ENCODE measurements around the gene FBXO47. TPM values are rescaled to one million over a fixed set of nuclear protein-coding genes. Genes with fewer than 3 reads are reported as not detected.

FBXO47 gene
- total and polyA plus RNA-seq, 2 of the 4 experiments (the other 2 are of a cell fraction), result under 0.01 TPM; not detected in 1

DNA sequence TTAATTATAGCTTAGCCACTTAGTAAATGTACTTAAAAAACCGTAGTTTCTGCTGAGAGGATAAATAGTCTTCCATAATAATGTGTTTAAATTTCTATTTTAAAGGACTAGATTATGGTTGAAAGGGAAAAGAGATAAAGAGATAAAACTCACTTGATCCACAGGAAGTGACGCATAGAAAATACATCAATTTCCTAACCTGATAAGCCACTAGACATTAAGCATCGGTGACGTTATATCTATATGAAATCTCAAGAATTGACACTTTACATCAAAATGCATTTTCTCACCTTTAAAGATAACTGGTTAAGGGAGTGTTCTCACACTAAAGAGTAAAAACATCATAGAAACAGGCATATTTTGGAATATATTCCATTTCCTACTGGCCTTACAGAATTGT lies 5.8 kb downstream of the FBXO47 start:
- Histone ChIP-seq H2BK120ac (ENCODE audit: low read depth, low read length) (peak overlapping the region; percentile 75; the same call in 1 of the 2 replicates), H3K56ac (ENCODE audit: extremely low read depth, insufficient read depth, low read length) (no peak overlapping the region), H3K9ac (ENCODE audit: low read depth, low read length) (no peak overlapping the region), H2AK9ac (replicated peaks; ENCODE audit: low read depth, low read length, poor library complexity) (no peak overlapping the region), H3K4me3 (ENCODE audit: insufficient read depth, low read depth, low read length) (no peak overlapping the region), H2BK5ac (ENCODE audit: low read depth, low read length, poor library complexity, severe bottlenecking) (no peak overlapping the region), H3K79me1 (ENCODE audit: low read depth in 1 of 2, low read length in 2 of 2) (0 out of 4 replicates have a peak, but pooled peaks cover 0 to 2% of the 10 kb centered on the region in 2 experiments), H3K36me3 (ENCODE audit: control insufficient read depth, insufficient read depth, low read length) (no peaks in the 10 kb centered on the region), H3K9me3 (ENCODE audit: control insufficient read depth, insufficient read depth, low read length) (no peaks in the 10 kb centered on the region), H3K4ac (ENCODE audit: low read depth, low read length) (no peak overlapping the region), H2BK20ac (ENCODE audit: low read depth, low read length) (no peak overlapping the region), H4K8ac (ENCODE audit: low read depth in 2 of 2, low read length in 2 of 2) (peak overlapping the region in 1 of 2 experiments; percentile 43; a peak in 1 of 4 replicates), H3K18ac (ENCODE audit: low read depth, low read length) (no peak overlapping the region), H4K91ac (ENCODE audit: insufficient read depth, low read depth, low read length) (no peak overlapping the region), H2AFZ (replicated peaks; ENCODE audit: low read length, poor library complexity) (no peak overlapping the region), H3K27me3 (ENCODE audit: control insufficient read depth, insufficient read depth, low read length) (no peaks in the 10 kb centered on the region), H3K4me2 (ENCODE audit: low read depth, low read length) (no peak overlapping the region), H4K5ac (ENCODE audit: low read depth, low read length) (no peak overlapping the region), H3K4me1 (ENCODE audit: control insufficient read depth, insufficient read depth, low read length) (peaks cover 8% of the 10 kb centered on the region), H2AK5ac (ENCODE audit: low read depth, low read length) (no peak overlapping the region), H2BK15ac (ENCODE audit: low read depth, low read length) (no peak overlapping the region), H4K20me1 (ENCODE audit: insufficient read depth, low read length) (no peaks in the 10 kb centered on the region), H3K23ac (ENCODE audit: low read depth, low read length) (no peak overlapping the region; the same call in 1 of the 2 replicates), H3K9me1 (ENCODE audit: insufficient read depth, low read length) (peaks cover 3% of the 10 kb centered on the region; the same call in 1 of the 2 replicates), H3K27ac (ENCODE audit: insufficient read depth, low read length) (no peak overlapping the region), H3K14ac (replicated peaks; ENCODE audit: low read depth, low read length) (no peak overlapping the region)
- WGBS, 2 experiments (ENCODE audit: extremely low coverage in 2 of 2, insufficient read length in 1 of 2), result no CpG with 5 or more reads among the region's 4 CpGs
- in situ Hi-C loops (cut with MboI; ENCODE audit: low sequenced_read_pairs) (no loop called here), dilution Hi-C loops (cut with HindIII; ENCODE audit: low sequenced_read_pairs, unreplicated experiment) (no loop called here), intact Hi-C loops (cut with micrococcal nuclease) (no loop called here)
- ChIA-PET CTCF (no interaction called here), POLR2A (ENCODE audit: unreplicated experiment) (no interaction called here)
- no peak for TF ChIP-seq NFE2L2 (IDR thresholded peaks at IDR 0.05; ENCODE audit: low read depth, low read length)
- no peak for TF ChIP-seq RFX5 (IDR thresholded peaks at IDR 0.05; ENCODE audit: low read depth, low read length)
- TF ChIP-seq BHLHE40 (IDR thresholded peaks at IDR 0.05; ENCODE audit: low read depth, low read length), result no peak
- TF ChIP-seq, protein P1, sequence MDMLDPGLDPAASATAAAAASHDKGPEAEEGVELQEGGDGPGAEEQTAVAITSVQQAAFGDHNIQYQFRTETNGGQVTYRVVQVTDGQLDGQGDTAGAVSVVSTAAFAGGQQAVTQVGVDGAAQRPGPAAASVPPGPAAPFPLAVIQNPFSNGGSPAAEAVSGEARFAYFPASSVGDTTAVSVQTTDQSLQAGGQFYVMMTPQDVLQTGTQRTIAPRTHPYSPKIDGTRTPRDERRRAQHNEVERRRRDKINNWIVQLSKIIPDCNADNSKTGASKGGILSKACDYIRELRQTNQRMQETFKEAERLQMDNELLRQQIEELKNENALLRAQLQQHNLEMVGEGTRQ (IDR thresholded peaks at IDR 0.05; ENCODE audit: low read depth, low read length), result no peak
- TF ChIP-seq, protein P2, sequence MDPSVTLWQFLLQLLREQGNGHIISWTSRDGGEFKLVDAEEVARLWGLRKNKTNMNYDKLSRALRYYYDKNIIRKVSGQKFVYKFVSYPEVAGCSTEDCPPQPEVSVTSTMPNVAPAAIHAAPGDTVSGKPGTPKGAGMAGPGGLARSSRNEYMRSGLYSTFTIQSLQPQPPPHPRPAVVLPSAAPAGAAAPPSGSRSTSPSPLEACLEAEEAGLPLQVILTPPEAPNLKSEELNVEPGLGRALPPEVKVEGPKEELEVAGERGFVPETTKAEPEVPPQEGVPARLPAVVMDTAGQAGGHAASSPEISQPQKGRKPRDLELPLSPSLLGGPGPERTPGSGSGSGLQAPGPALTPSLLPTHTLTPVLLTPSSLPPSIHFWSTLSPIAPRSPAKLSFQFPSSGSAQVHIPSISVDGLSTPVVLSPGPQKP (IDR thresholded peaks at IDR 0.05; ENCODE audit: borderline replicate concordance, low read depth, low read length), result no peak
- TF ChIP-seq, protein P3, sequence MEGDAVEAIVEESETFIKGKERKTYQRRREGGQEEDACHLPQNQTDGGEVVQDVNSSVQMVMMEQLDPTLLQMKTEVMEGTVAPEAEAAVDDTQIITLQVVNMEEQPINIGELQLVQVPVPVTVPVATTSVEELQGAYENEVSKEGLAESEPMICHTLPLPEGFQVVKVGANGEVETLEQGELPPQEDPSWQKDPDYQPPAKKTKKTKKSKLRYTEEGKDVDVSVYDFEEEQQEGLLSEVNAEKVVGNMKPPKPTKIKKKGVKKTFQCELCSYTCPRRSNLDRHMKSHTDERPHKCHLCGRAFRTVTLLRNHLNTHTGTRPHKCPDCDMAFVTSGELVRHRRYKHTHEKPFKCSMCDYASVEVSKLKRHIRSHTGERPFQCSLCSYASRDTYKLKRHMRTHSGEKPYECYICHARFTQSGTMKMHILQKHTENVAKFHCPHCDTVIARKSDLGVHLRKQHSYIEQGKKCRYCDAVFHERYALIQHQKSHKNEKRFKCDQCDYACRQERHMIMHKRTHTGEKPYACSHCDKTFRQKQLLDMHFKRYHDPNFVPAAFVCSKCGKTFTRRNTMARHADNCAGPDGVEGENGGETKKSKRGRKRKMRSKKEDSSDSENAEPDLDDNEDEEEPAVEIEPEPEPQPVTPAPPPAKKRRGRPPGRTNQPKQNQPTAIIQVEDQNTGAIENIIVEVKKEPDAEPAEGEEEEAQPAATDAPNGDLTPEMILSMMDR (conservative IDR thresholded peaks at IDR 0.05; ENCODE audit: low read depth, low read length), result no peak
- TF ChIP-seq MAZ (IDR thresholded peaks at IDR 0.05; ENCODE audit: borderline replicate concordance, low read depth, low read length), result no peak
- TF ChIP-seq RCOR1 (IDR thresholded peaks at IDR 0.05; ENCODE audit: insufficient replicate concordance, low read length), result no peak
- no peak for TF ChIP-seq POLR2A (IDR thresholded peaks at IDR 0.05; ENCODE audit: low read depth, low read length)
- no peak for TF ChIP-seq CHD1 (IDR thresholded peaks at IDR 0.05; ENCODE audit: low read depth, low read length)
- no peak for TF ChIP-seq MAFK (IDR thresholded peaks at IDR 0.05; ENCODE audit: low read depth, low read length)
- TF ChIP-seq SMC3 (IDR thresholded peaks at IDR 0.05; ENCODE audit: low read depth, low read length), result no peak
- no peak for TF ChIP-seq CEBPB (IDR thresholded peaks at IDR 0.05; ENCODE audit: low read depth, low read length)
- ATAC-seq (ENCODE audit: low read depth), result no peak
- DNase-seq, result no peak
- no TSS peak for BruUV-seq (replicated peaks)
